Mammary epithelial cell (primary cell): ENCODE measurements around the gene SMARCB1.

ENCODE experiments used
- EZH2 ChIP-seq: IDR thresholded peaks from 2 replicates; pipeline ENCODE4 v1.6.1; 2012; ENCODE audit warnings: low read length, inconsistent platforms, borderline replicate concordance
- TF ChIP-seq, protein P1 (sequence below), 2 donors: IDR thresholded peaks in 1 of 2; conservative IDR thresholded peaks in 1 of 2; 2 replicates each; pipeline ENCODE4 v1.5.1; 2011 to 2012; ENCODE audit warnings: inconsistent platforms in 2 of 2, low read length in 2 of 2, mild to moderate bottlenecking in 2 of 2, control low read depth in 1 of 2, low read depth in 1 of 2; ENCODE audit not compliant: insufficient read depth in 1 of 2; ENCODE audit errors: extremely low read depth in 1 of 2

DNA sequence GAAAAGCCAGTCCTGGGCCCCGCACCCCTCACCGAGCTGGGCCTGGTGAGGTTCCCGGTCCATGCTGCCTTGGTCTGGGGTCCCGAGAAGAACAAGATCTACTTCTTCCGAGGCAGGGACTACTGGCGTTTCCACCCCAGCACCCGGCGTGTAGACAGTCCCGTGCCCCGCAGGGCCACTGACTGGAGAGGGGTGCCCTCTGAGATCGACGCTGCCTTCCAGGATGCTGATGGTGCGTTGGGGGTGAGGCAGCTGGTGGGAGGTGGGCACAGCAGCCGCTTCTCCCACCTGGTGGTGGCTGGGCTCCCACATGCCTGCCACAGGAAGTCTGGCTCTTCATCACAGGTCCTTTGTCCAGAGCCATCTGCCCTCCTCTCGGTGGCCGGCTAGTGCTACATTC lies 4.5 kb upstream of the SMARCB1 start:
- TF ChIP-seq, protein P1, sequence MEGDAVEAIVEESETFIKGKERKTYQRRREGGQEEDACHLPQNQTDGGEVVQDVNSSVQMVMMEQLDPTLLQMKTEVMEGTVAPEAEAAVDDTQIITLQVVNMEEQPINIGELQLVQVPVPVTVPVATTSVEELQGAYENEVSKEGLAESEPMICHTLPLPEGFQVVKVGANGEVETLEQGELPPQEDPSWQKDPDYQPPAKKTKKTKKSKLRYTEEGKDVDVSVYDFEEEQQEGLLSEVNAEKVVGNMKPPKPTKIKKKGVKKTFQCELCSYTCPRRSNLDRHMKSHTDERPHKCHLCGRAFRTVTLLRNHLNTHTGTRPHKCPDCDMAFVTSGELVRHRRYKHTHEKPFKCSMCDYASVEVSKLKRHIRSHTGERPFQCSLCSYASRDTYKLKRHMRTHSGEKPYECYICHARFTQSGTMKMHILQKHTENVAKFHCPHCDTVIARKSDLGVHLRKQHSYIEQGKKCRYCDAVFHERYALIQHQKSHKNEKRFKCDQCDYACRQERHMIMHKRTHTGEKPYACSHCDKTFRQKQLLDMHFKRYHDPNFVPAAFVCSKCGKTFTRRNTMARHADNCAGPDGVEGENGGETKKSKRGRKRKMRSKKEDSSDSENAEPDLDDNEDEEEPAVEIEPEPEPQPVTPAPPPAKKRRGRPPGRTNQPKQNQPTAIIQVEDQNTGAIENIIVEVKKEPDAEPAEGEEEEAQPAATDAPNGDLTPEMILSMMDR (conservative IDR thresholded peaks at IDR 0.05 in 1 of 2, IDR thresholded peaks at IDR 0.05 in 1 of 2; ENCODE audit: extremely low read depth in 1 of 2, insufficient read depth in 1 of 2, low read depth in 1 of 2, low read length in 2 of 2) = no peak
- no peak for TF ChIP-seq EZH2
